Neural progenitor cell (in vitro differentiated cells): ENCODE data around the gene TLE1. TPM values are rescaled to one million over a fixed set of nuclear protein-coding genes. Genes with fewer than 3 reads are reported as not detected.

Source experiments
- DNase-seq: peaks from one replicate; pipeline ENCODE4 v3.0.0-alpha.2; 2016; ENCODE audit warnings: low spot score
- H2AFZ ChIP-seq: fragments of 200-600 bp; sonication (generic); replicated peaks from 2 replicates; pipeline ENCODE4 v1.6.1; 2016; ENCODE audit warnings: antibody characterized with exemption
- H3F3A ChIP-seq: fragments of 200-600 bp; sonication (generic); 2 replicates; pipeline ENCODE4 v1.6.1; 2016; ENCODE audit warnings: antibody characterized with exemption, low read depth
- H3K27ac ChIP-seq: fragments of 200-600 bp; sonication (generic); 2 replicates; pipeline ENCODE4 v1.5.1; 2016; ENCODE audit warnings: mild to moderate bottlenecking
- H3K27me3 ChIP-seq: fragments of 200-600 bp; sonication (generic); 2 replicates; pipeline ENCODE4 v1.6.1; 2016; ENCODE audit warnings: mild to moderate bottlenecking, moderate library complexity
- H3K36me3 ChIP-seq: fragments of 200-600 bp; sonication (generic); 2 replicates; pipeline ENCODE4 v1.5.1; 2016
- H3K4me1 ChIP-seq: fragments of 200-600 bp; sonication (generic); 2 replicates; pipeline ENCODE4 v1.6.1; 2016; ENCODE audit warnings: mixed run types
- H3K4me2 ChIP-seq: fragments of 200-600 bp; sonication (generic); 2 replicates; pipeline ENCODE4 v1.6.1; 2016
- H3K4me3 ChIP-seq: fragments of 200-600 bp; sonication (generic); 2 replicates; pipeline ENCODE4 v1.5.1; 2016
- H3K79me2 ChIP-seq: fragments of 200-600 bp; sonication (generic); 2 replicates; pipeline ENCODE4 v1.6.1; 2016; ENCODE audit warnings: low read depth
- H3K9ac ChIP-seq: fragments of 200-600 bp; sonication (generic); 2 replicates; pipeline ENCODE4 v1.6.1; 2016
- H3K9me3 ChIP-seq: fragments of 200-600 bp; sonication (generic); 2 replicates; pipeline ENCODE4 v1.5.1; 2016; ENCODE audit warnings: low read depth
- H4K20me1 ChIP-seq: fragments of 200-600 bp; sonication (generic); 2 replicates; pipeline ENCODE4 v1.6.1; 2016; ENCODE audit warnings: low read depth
- H3K27ac Mint-ChIP-seq: 3 replicates; pipeline ENCODE4 v1.8.0; 2021; ENCODE audit warnings: mixed read lengths
- H3K27me3 Mint-ChIP-seq: 2 replicates; pipeline ENCODE4 v1.8.0; 2022; ENCODE audit warnings: low read depth, mild to moderate bottlenecking, inconsistent platforms, moderate library complexity, mixed read lengths; ENCODE audit not compliant: insufficient read depth
- H3K36me3 Mint-ChIP-seq: 3 replicates; pipeline ENCODE4 v1.8.0; 2021; ENCODE audit warnings: mixed read lengths
- H3K4me1 Mint-ChIP-seq: 3 replicates; pipeline ENCODE4 v1.8.0; 2021; ENCODE audit warnings: mixed read lengths
- H3K4me3 Mint-ChIP-seq: 3 replicates; pipeline ENCODE4 v1.8.0; 2021; ENCODE audit warnings: mild to moderate bottlenecking, moderate library complexity, mixed read lengths
- H3K9me3 Mint-ChIP-seq: 3 replicates; pipeline ENCODE4 v1.8.0; 2020; ENCODE audit warnings: mixed read lengths
- CTCF ChIP-seq: fragments of 200-600 bp; sonication (generic); IDR thresholded peaks from 2 replicates; pipeline ENCODE4 v1.5.1; 2017; ENCODE audit warnings: antibody characterized with exemption, mild to moderate bottlenecking
- EZH2 ChIP-seq: fragments of 200-600 bp; sonication (generic); IDR thresholded peaks from 2 replicates; pipeline ENCODE4 v1.6.1; 2017; ENCODE audit warnings: antibody characterized with exemption, mild to moderate bottlenecking, moderate library complexity
- EZH2phosphoT487 ChIP-seq: fragments of 200-600 bp; sonication (generic); IDR thresholded peaks from 2 replicates; pipeline ENCODE4 v1.6.1; 2017; ENCODE audit warnings: antibody characterized with exemption
- total RNA-seq: library from RNA; depleted of rRNA; stranded (reverse); fragments of >200 nt; gene quantifications from 2 replicates; pipeline ENCODE4 v1.2.3, GENCODE V29; 2015; ENCODE audit warnings: low replicate concordance

The TLE1 gene
- total RNA-seq, 1 donor from 2014 or later: 54.7 TPM

GRCh38 chr9:81627481-81627880, 61.9 kb downstream of the TLE1 start:
- Histone ChIP-seq H3K4me2 (no peak overlapping the region), H3K27me3 (no peaks in the 10 kb centered on the region), H4K20me1 (peaks cover 2% of the 10 kb centered on the region), H3K36me3 (no peaks in the 10 kb centered on the region), H3K27ac (no peak overlapping the region), H3K9ac (no peak overlapping the region), H3F3A (peaks cover 24% of the 10 kb centered on the region), H3K79me2 (peaks cover 40% of the 10 kb centered on the region), H3K4me3 (no peak overlapping the region), H2AFZ (no peak overlapping the region), H3K9me3 (no peaks in the 10 kb centered on the region), H3K4me1 (peaks cover 60% of the 10 kb centered on the region)
- Mint-ChIP-seq H3K27ac (no peak overlapping the region), H3K4me3 (no peak overlapping the region), H3K4me1 (peaks cover 80% of the 10 kb centered on the region), H3K36me3 (peaks cover 19% of the 10 kb centered on the region), H3K27me3 (peaks cover 7% of the 10 kb centered on the region), H3K9me3 (no peaks in the 10 kb centered on the region)
- DNase-seq: no peak
- TF ChIP-seq EZH2 (no peak), CTCF (no peak), EZH2phosphoT487 (no peak)

DNA sequence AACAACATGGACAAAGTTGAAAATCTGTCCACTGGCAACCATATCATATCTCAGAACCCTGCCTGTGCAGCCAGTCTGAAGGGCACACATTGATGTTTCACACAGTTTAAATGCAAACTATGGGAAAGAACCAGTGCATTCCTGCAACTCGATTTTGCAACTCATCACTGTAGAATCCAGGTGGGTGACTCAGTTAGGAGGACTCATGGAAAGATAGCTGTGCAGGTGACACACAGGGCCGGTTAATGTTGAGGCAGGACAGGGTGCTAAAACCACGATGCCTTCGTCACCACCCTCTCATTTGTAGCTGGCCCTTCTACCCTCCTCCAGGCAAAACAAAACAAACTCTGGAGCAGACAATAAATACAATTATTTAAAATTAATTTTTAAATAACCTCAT, 62.8 kb downstream of the TLE1 start:
- Histone ChIP-seq H3K27me3 (no peaks in the 10 kb centered on the region), H3K9ac (no peak overlapping the region), H3F3A (peaks cover 34% of the 10 kb centered on the region), H3K27ac (no peak overlapping the region), H4K20me1 (peaks cover 8% of the 10 kb centered on the region), H3K4me3 (no peak overlapping the region), H2AFZ (no peak overlapping the region), H3K36me3 (no peaks in the 10 kb centered on the region), H3K4me2 (no peak overlapping the region), H3K4me1 (peaks cover 66% of the 10 kb centered on the region), H3K9me3 (no peaks in the 10 kb centered on the region), H3K79me2 (peaks cover 40% of the 10 kb centered on the region)
- Mint-ChIP-seq H3K4me1 (peaks cover 82% of the 10 kb centered on the region), H3K27ac (no peak overlapping the region), H3K27me3 (peaks cover 7% of the 10 kb centered on the region), H3K9me3 (no peaks in the 10 kb centered on the region), H3K4me3 (no peak overlapping the region), H3K36me3 (peaks cover 15% of the 10 kb centered on the region)
- DNase-seq: no peak
- TF ChIP-seq EZH2phosphoT487 (no peak), CTCF (no peak), EZH2 (no peak)

- peaks cover 7% of the 10 kb centered on the region for H3K27me3 Mint-ChIP-seq
- H3K4me3 ChIP-seq: no peak overlapping the region
- TF ChIP-seq EZH2 (no peak), EZH2phosphoT487 (no peak), CTCF (no peak)
- no peaks in the 10 kb centered on the region for H3K9me3 ChIP-seq
- peaks cover 12% of the 10 kb centered on the region for H3K36me3 Mint-ChIP-seq
- H3K4me1 Mint-ChIP-seq: peaks cover 82% of the 10 kb centered on the region
- peaks cover 10% of the 10 kb centered on the region for H4K20me1 ChIP-seq
- no peak overlapping the region for H3K4me3 Mint-ChIP-seq
- peaks cover 71% of the 10 kb centered on the region for H3K4me1 ChIP-seq
- no peak overlapping the region for H3K27ac ChIP-seq
- no peaks in the 10 kb centered on the region for H3K9me3 Mint-ChIP-seq
- H3K27me3 ChIP-seq: no peaks in the 10 kb centered on the region
- no peak overlapping the region for H3K4me2 ChIP-seq
- H3K36me3 ChIP-seq: no peaks in the 10 kb centered on the region
- DNase-seq: no peak
- H3F3A ChIP-seq: peaks cover 40% of the 10 kb centered on the region
- no peak overlapping the region for H3K27ac Mint-ChIP-seq
- H3K79me2 ChIP-seq: peaks cover 40% of the 10 kb centered on the region
- H3K9ac ChIP-seq: no peak overlapping the region
- no peak overlapping the region for H2AFZ ChIP-seq
Measured at GRCh38 chr9:81625969-81626368, 63.4 kb downstream of the TLE1 start.
